GM21528 (cell line): ENCODE data around the gene MMP21.

Source experiments
- ATAC-seq: cut with Tn5 transposase; IDR thresholded peaks from one replicate; pipeline ENCODE4 v1.9.1; 2021; ENCODE audit warnings: mild to moderate bottlenecking, moderate library complexity; ENCODE audit not compliant: unreplicated experiment, low FRiP score

MMP21 gene

DNA sequence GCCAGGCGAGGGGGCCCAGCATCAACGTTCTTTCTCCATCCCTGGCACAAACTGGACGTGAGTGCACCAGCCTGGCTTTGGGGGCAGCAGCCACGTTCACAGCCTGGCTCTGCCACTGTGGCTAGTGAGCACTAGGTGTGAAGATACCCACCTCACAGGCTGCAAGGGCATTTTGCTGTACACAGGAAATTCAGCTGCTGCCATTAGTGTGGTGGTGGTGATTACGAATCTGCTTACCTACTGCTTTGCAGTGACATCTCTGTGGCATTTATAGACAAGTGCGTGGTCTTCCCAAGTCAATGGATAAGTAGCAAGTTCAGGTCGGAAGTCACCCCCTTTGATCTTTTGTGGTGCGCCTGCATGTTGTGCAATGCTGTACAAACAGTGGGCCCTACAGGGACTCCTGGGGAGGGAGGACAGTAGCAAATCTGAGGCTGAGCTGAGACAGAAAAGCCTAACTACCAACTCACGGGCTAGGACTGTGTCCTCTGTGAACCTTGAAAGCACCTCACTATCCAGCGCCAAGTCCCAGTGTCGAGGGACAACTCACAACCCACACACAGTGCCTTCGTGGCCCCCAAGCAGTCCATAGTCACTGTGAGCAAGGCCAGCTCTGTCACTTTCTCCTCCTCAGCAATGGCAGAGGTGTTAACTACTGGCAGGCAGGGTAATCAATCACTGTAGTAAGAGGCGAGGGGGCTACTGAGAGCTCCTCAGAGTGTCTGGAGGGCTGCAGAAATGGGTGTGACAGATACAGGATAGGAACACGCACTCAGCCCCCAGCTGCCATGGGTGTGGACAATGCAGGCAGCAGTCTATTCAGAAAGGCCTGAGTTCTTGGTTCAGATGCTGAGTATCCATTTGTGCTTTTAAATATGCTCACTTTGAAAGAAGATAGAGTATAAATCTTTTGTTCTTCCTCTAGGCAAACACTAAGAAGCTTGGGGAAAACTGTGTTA lies 17.0 kb upstream of the MMP21 start:
- ATAC-seq: no peak

DNA sequence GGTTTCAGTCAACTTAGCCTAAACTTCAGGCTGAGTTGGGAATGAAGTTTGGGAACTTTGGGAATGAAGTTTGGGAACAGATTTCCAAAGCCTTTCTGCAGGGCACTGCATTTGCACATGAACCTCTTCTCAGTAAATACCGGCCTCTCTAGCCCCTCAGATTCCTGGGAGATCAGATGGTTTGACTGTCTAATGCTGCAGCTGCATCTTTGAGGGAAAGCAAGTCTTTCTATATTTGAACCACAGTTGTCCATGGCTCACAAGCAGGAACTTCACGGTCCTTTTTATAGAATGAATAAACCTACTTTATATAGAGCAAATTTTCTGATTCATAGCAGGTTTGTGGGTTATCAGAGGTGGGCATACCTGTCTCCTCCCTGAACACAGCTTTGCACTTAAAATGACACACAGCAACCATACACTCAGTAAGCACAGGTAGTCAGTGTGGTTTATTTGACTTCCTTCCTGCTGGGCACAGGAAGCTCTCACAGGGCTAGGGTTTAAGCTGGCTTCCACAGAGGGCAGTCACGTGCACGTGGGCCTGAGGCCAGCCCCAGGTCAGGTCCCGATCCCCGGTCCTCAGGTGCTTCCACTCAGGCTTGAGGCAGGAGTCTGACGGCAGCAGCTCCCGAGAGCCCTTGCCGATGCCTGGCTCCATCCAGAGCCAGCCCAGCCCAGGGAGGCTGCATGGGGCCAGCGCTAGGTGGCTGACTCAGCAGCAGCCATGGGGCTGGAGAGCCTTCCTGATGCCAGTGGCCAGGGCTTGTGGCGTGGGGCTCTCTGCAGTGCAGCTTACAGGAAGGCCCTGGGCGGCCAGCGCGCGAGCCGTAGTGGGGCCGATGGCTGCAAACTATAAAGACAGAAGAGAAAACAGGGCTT lies 12.8 kb upstream of the MMP21 start:
- no peak for ATAC-seq

DNA sequence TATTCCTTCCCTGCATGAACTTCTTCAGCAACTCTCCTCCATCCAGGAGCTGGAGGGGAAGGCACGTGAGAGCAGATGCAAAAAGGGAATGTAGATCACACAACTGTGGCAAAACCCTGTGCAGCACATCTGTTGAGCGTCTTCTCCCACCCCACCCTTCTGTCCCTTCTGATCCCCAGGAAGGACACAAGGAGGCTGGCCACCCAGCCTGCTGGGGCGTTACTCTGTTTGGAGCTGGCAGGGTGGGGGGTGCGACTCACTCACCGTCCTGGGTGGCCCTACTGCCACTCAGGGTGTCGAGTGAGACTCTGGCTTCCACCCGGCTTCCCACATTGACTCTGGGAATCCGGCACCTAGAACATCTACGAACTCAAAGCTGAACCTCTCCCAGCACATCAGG lies 10.2 kb upstream of the MMP21 start:
- ATAC-seq: no peak

DNA sequence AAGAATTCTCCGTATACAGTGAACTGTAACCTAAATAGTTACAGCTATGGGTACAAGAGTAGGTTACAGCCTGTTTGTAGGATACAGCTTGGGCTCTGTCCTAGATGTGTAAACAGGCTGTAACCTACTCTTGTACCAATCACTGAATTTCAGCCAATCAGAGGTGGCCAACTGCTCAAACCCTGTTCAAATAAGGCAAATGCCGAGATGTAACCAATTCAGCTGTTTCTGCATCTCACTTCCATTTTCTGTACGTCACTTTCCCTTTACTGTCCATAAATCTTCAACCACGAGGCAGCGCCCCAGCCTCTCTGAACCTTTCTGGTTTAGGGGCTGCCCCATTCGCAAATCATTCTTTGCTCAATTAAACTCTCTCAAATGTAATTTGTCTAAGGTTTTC lies 8.3 kb upstream of the MMP21 start:
- peak; percentile 83 for ATAC-seq

DNA sequence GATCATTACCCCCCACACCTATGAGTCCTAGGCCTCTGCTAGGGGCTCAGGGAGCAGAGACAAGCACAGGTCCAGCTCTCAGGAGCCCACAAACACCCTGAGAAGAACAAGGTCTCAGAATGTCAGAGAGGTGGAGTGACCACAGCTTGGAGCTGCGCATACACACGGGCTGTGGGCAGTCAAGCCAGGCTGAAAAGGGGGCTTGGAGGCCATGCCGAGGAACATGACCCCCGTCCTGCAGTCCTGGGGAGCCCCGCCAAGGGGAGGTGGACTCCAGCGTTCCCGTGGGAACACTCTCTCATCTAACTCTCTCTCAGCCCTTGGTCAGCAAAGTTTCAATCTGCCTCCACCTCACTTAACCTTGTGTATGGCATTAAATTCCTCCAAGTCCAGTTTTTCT lies 7.8 kb upstream of the MMP21 start:
- no peak for ATAC-seq

DNA sequence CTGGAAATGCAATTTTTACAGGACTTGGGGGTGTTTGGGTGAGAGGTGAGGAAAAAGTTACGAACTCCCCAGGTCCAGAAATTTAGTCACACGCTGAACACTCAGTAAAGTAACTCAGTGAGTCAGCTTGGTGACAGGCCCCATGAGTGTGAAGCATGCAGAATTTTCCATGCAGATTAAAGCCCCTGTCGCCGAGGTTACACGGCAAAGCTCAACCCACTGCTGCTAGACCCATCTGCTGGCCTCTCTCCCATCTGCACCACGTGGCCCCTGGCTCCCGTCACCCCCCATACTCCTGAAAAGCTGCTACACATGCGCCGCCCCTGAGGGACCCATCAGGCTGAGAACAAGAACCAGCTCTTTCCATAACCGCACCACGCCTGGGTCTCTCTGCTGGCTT lies 7.0 kb upstream of the MMP21 start:
- ATAC-seq: no peak

DNA sequence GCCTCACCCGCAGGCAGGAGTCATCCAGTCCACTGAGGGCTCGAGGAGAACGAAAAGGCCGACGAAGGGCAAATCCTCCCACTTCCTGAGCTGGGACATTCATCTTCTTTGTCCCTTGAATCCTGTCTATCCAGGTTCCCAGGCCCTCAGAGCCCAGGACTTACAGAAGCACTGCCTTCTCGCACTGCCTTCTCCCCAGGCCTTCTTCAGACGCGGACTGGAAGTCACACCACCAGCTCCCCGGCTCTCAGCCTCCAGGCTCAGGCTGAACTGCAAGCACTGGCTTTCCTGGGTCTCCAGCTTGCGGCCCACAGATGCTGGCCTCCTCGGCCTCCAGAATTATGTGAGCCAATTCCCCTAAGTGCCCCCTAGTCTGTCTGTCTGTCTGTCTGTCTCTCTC lies 6.4 kb upstream of the MMP21 start:
- no peak for ATAC-seq

DNA sequence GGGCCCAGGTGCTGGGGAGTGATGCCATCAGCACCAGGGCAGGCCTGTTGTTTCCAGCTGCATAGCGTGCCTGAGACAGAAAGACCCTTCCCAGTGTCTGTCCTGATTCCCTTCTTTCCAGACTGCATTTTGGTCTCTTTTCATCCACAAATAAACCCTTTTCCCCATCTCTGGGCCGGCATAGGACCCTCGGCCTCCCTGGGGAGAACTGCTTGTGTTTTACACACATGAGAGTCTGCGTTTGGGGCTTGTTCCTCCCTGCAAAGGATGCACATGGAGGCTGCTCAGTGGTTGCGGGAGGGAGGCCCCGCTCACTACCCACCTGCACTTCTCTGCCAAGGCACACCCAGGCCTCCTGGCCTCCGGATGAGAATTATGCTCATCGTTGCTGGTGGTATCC lies 5.8 kb upstream of the MMP21 start:
- no peak for ATAC-seq

DNA sequence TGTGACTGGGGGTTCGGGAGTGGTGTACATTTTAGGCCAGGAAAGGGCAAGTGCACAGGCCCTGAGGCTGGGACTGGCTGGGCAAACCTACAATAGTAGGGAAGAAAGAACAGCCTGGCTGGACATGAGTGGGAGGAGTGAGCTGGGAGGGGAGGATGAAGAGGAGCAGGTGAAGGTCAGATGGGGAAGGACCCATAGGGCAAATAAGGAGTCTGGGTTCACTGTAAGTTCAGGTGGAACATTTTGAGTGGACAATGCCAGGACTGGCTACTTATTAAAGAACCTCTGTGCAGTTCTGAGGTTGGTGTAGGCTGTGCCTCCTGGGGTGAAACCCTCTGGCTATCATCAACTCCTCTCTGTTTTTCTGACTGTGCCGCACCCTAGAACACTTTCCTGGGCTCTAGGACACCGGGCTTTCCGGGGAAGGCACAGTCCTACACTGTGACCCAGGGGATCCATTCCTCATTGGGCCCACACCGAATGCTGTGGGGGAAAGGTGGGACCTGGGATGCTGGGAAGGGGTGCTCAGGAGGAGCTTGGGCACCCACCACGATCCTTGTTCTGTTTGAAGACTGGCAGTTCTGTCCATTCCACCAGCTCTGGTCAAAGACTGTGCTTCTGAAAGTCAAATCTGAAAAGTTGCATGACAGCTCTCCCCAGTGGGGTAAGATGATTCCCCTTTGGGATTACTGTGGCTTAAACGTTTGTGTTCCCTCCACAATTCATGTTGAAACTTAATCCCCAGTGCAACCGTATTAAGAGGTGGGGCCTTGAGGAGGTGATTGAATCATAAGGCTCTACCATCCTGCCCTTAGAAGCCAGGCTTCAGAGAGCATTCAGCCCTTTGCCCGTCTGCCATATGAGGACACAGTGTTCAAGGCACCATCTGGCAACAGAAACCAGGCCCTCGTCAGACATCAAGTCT lies 4.0 kb upstream of the MMP21 start:
- ATAC-seq: no peak

DNA sequence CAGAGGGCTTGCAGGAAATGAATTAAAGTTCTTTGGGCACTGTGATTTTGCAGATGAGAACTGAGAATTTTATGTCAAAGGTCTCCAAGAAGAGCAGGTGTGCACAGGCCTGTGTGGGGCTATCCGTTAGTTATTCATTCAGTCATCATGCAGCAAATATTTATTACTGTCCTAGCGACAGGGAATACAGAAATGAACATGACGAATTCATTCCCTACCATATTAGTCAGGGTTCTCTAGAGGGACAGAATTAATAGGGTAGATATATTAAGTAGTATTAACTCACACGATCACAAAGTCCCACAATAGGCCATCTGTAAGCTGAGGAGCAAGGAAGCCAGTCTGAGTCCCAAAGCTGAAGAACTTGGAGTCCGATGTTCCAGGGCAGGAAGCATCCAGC lies 2.9 kb upstream of the MMP21 start:
- ATAC-seq: no peak

DNA sequence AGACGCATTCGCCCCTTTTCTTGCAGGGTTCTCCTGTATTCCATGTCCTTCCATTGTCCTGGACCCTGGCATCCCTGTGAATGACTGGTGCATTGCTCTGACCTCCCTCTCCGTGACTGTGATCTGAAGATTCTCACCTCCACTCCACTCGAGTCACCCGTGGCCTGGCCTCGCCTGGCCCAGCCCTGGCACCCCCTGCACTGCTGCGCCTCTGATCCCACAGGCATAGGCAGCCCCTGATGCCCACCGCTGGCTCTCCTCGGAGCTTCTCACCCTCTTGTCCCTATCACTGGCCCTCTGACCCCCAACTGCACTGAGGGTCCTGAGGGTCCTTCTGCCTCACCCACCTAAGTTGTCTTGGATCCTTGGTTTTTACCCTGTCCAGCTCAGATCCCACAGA lies 2.2 kb upstream of the MMP21 start:
- ATAC-seq: no peak

DNA sequence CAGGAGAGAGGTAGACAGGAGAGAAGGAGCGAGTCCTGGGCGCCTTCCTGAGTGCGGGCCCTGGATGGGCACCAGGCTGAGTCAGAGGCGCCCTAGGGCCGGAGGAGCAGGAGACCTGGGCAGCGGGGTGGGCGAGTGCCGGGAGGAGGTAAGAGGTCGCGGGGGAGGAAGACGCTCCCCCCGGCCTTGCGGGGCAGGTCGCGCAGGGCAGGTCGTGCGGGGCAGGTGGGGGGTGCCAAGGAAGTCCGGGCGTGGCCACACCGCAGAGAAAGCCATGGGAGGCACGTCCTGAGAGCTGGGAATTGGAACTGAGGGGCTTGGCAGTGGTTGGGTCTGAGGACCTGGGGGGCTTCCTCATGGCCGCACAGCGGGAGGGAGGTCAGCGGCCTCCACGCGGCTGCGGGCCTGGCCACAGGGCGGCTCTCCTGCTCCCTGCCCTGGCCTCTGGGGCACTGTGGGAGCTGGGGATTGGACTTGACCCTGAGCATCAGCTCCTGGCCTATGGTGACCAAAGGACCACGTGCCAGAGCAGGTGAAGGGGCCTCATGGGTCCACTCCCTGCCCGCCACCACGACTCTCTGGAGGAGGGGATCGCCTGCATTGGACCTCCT lies 935 bp downstream of the MMP21 start:
- ATAC-seq: no peak

DNA sequence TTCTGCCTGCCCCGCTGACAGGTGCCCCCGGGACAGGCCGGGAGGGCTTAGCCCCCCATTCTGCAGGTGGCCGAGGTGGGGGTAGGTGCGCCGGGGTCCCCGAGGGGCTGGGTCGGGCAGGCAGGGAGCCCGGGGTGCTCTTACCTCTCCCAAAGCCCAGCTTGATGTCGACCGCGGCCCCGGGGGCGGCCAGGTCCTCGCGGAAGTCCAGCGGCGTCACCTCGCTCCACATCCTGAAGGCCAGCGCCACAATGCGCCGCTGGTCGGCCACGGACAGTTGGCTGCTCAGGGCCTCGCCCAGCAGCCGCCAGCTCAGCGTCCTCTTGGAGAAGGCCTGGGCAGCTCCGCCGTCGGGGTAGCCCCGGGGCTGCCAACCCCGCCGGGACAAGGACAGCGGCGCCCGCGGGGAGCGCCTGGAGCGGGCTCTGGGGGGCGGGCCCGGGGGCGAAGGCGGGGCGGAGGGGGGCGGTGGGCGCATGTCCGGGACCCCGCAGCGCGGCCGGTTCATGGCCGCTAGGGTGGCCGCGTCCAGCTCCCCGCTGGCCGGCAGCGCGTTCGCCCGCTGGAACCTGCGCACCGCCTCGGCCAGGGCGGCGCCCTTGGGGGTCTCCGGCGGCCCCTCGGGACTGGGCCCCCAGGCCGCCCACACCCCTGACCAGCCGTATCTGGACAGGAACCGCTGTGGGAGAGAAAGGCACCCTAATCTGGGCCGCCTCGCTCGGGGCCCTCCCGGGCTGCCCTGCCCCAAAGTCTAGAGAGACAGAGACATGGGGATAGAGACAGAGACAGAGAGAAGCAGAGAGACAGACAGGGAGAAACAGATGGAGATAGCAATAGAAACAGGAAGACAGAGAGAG lies 1.7 kb downstream of the MMP21 start:
- ATAC-seq: no peak

DNA sequence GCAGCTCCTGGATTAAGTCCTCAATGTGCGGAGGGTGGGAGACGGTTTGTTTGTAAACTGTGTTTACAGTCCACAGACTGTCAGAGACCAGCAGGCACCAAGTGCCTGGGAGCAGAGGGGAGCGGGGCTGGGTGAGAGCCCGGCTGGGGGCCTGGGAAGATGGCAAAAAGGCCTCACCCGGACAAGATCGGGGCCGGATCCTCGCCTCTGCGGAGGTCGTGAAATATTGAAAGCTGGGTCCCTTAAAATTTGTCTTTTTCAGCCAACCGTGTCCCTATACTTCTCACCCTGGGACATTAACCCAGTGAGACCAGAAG lies 2.8 kb downstream of the MMP21 start:
- ATAC-seq: no peak

DNA sequence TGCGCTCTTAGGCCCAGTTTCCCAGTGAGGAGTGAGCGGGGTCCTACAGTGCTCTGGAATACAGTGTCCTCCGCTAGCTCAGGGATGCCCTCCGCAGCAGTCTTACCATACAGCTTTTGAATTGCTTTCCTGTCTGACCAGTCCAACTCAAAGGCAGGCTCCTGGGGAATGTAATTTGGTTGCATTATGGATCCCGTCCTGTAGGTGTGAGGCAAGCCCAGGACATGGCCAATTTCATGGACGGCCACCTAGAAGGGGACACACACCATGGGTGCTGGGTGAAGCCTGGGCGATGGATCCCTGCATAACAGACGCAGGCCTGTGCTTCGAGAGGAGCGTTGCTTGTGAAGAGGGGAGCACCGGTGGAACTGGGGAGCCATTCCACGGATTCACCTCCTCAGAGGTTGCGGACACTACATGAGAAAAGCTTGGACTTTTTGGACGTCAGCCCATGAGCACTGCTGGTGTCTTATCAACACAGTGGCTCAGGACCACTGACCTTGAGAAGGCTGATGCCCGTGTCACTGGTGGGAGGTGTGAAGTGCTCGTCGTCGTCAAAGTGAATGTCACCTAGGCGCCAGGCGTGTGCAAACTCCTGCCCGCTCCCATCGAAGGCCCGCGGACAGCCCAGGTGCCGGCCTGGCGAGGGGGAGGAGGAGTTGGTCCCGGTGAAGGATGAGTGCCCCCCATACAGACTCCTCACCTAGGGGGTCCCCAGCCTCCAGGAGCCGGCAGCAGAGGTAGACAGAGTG lies 3.3 kb downstream of the MMP21 start:
- no peak for ATAC-seq

DNA sequence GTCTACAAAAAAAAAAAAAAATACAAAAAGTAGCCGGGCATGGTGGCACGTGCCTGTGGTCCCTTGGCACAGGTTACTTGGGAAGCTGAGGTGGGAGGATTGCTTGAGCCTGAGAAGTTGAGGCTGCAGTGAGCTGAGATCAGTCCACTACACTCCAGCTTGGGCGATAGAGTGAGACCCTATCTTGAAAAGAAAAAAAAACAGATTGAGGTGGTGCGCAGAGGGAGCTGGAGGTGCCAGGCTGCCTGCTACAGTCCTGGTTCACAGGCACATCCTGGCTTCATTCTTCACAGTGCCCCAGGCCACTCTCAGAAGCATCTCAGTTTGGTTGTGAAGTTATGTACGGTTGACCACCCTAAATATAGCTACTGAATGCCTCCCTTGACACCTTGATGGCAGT lies 4.8 kb downstream of the MMP21 start:
- no peak for ATAC-seq

DNA sequence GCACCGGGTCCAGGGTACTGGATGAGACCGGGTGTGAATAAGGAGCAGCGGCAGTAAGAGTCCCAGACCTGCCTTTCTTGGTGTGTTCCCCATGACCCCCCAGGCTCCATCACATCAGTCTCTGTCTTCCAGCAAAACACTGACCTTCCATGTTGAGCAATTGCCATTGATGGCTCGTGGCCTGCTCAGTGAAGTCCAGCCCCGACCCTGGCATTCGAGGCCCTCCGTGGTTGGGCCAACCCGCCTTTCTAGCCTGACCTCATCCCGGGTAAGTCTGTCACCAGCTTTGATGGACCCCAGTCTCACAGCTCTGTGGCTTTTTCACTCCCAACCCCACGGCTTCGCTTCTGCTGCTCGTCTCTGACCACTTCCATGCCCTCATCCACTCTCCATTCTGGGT lies 6.4 kb downstream of the MMP21 start:
- ATAC-seq: no peak

DNA sequence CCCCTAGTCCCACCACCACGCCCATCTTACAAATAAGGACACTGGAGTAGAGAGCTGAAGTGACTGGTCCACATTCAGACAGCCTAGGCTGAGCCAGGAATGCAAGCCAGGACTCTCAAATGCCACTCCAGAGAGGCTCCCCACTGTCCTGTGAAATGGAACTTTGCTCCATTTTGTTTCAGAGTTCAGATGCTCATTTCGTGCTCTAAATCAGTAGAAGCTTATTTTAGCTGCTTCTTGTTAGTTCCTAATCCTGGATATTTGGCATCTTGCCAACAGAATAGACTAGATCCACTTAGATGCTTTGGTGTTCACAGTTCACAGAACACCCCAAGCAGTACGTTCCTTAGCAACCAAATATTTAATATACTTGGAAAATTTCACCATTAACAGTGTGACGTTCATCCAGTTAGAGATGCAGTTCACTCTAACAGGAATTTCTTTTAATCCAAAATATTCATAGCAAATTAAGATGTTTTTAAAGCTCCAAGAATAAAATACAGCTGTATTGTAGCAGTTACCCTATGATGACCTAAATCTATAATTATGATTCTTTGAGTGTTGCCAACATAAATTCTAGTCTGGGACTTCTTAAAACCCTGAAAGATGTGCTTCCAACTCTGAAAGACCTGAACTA lies 7.3 kb downstream of the MMP21 start:
- no peak for ATAC-seq
